Stimulated activated naive CD8-positive, alpha-beta T cell treated with anti-CD3 and anti-CD28 coated beads, Interleukin-15, amount 100 ng/mL, for 72 hours (primary cell): ENCODE results near the gene ZNF500.
"Not testable (repeated sequence)": the region's sequence is repeated elsewhere in the genome, so short reads cannot be mapped to it uniquely, and the experiment has no call there.

ENCODE experiments used
- ATAC-seq: fragments of 150-1000 bp; cut with Tn5 transposase; 2 replicates; pipeline ENCODE4 v1.10.0; 2021; ENCODE audit warnings: mild to moderate bottlenecking, moderate library complexity
- DNase-seq, 2 donors: peaks; one replicate each; pipeline ENCODE4 v3.0.0; 2021 to 2022
- H3K27ac Mint-ChIP-seq, 2 donors: one replicate each; pipeline ENCODE4 v1.8.0; 2022; ENCODE audit warnings: mild to moderate bottlenecking in 2 of 2, mixed read lengths in 2 of 2, moderate library complexity in 2 of 2
- H3K27me3 Mint-ChIP-seq: one replicate; pipeline ENCODE4 v1.8.0; 2022; ENCODE audit warnings: mixed read lengths
- H3K4me1 Mint-ChIP-seq: one replicate; pipeline ENCODE4 v1.8.0; 2022; ENCODE audit warnings: mild to moderate bottlenecking, mixed read lengths
- H3K4me3 Mint-ChIP-seq, 2 donors: one replicate each; pipeline ENCODE4 v1.8.0; 2022; ENCODE audit warnings: mild to moderate bottlenecking in 2 of 2, mixed read lengths in 2 of 2, moderate library complexity in 1 of 2
- H3K9me3 Mint-ChIP-seq, 2 donors: one replicate each; pipeline ENCODE4 v1.8.0; 2022; ENCODE audit warnings: mixed read lengths in 2 of 2

ZNF500 gene

DNA sequence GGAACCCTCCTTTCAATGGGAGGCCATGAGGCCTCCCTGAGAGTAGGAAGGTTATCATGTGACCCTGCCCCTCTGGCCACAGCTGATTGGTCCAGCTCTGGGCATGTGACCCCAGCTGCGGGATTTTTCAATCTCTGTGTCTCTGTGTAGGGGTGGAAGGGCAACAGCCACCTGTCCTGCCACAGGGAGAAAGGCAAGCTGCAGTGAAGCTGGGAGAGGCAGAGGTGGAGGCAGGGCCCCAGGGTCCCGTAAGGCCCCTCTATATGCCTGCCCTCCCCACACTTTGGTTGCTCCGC, 21.7 kb downstream of the ZNF500 start:
- no peak overlapping the region for H3K27ac Mint-ChIP-seq
- no peaks in the 10 kb centered on the region for H3K27me3 Mint-ChIP-seq
- no peak overlapping the region for H3K4me3 Mint-ChIP-seq
- DNase-seq (no peak), ATAC-seq (no peak)
- H3K9me3 Mint-ChIP-seq: no peaks in the 10 kb centered on the region
- peaks cover 41% of the 10 kb centered on the region for H3K4me1 Mint-ChIP-seq

DNA sequence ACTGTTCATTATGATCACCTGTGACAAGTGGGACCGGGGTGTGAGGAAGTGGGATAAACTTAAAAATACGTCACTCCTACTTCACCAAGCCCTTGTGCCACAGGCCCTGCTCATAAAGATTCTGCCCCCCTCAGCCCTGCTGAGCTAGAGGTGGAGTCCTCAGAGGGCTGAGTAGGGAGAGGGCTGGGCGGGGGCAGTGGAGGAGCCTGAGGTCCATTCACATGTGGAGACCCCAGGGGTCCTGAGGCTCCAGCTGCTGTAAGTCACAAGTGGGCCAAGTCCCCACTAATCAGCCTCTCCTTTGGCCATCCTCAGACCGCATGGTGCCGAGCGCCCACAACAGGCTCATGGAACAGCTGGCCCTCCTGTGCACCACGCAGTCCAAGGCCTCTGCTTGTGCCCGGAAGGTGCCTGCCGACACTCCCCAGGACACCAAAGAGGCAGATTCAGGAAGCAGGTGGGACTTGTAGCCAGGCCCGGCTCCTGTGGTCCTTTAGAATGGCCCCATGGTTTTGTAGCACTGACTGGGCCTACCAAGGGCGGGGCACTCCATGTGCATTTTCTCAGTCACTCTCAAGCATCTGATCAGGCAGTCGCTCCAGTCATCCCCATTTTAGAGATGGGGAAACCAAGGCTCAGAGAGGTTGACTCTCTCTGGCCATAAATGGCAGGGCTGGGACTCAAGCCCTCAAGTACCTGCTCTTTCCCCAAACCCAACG, 22.2 kb downstream of the ZNF500 start:
- no peak overlapping the region for H3K4me3 Mint-ChIP-seq
- no peaks in the 10 kb centered on the region for H3K9me3 Mint-ChIP-seq
- no peaks in the 10 kb centered on the region for H3K27me3 Mint-ChIP-seq
- DNase-seq (no peak), ATAC-seq (no peak)
- no peak overlapping the region for H3K27ac Mint-ChIP-seq
- peaks cover 41% of the 10 kb centered on the region for H3K4me1 Mint-ChIP-seq

GRCh38 chr16:4743226-4743878, 23.6 kb downstream of the ZNF500 start:
- Mint-ChIP-seq H3K27ac (peak overlapping the region in 1 of 2 donors; percentile 92), H3K9me3 (no peaks in the 10 kb centered on the region), H3K4me3 (peak overlapping the region; percentile 60 to 72), H3K27me3 (no peaks in the 10 kb centered on the region), H3K4me1 (peaks cover 29% of the 10 kb centered on the region)
- no peak for DNase-seq
- ATAC-seq: no peak

GRCh38 chr16:4738370-4738769, 28.6 kb downstream of the ZNF500 start:
- ATAC-seq, H3K4me3 Mint-ChIP-seq, H3K27ac Mint-ChIP-seq, H3K9me3 Mint-ChIP-seq, H3K27me3 Mint-ChIP-seq, DNase-seq: not testable (repeated sequence)
- peaks cover 15% of the 10 kb centered on the region for H3K4me1 Mint-ChIP-seq

DNA sequence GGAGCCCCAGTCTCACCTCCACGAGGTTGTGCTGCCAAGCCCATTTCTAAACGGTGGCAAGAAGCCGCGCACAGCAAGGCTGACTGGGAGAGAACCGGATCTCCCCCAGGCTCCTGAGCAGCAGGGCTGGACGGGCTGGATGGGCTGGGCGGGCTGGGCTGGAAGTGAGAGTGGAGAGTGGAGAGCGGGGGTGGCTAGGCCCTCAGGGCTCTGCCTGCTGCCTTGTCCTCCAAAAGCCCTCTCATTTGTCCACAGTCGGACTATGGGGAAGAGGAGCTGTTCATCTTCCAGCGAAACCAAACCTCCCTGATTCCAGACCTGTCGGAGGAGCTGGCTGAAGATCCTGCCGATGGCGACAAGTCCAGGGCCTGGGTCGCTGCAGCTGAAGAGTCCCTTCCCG, 29.4 kb downstream of the ZNF500 start:
- ATAC-seq (no peak), DNase-seq (no peak)
- peaks cover 14% of the 10 kb centered on the region for H3K4me1 Mint-ChIP-seq
- no peak overlapping the region for H3K27ac Mint-ChIP-seq
- no peak overlapping the region for H3K4me3 Mint-ChIP-seq
- H3K27me3 Mint-ChIP-seq: no peaks in the 10 kb centered on the region
- H3K9me3 Mint-ChIP-seq: no peaks in the 10 kb centered on the region

GRCh38 chr16:4736546-4736945, 30.4 kb downstream of the ZNF500 start:
- DNase-seq (no peak), ATAC-seq (no peak)
- H3K9me3 Mint-ChIP-seq: no peaks in the 10 kb centered on the region
- no peak overlapping the region for H3K4me3 Mint-ChIP-seq
- no peak overlapping the region for H3K27ac Mint-ChIP-seq
- peaks cover 21% of the 10 kb centered on the region for H3K4me1 Mint-ChIP-seq
- no peaks in the 10 kb centered on the region for H3K27me3 Mint-ChIP-seq

- H3K27me3 Mint-ChIP-seq: no peaks in the 10 kb centered on the region
- no peaks in the 10 kb centered on the region for H3K9me3 Mint-ChIP-seq
- peaks cover 21% of the 10 kb centered on the region for H3K4me1 Mint-ChIP-seq
- peak; percentile 90 for DNase-seq
- ATAC-seq: peak; percentile 89
- peak overlapping the region; percentile 83 to 95 for H3K4me3 Mint-ChIP-seq
- H3K27ac Mint-ChIP-seq: peak overlapping the region; percentile 78 to 97
Observed at GRCh38 chr16:4734730-4735535, 32.0 kb downstream of the ZNF500 start.

DNA sequence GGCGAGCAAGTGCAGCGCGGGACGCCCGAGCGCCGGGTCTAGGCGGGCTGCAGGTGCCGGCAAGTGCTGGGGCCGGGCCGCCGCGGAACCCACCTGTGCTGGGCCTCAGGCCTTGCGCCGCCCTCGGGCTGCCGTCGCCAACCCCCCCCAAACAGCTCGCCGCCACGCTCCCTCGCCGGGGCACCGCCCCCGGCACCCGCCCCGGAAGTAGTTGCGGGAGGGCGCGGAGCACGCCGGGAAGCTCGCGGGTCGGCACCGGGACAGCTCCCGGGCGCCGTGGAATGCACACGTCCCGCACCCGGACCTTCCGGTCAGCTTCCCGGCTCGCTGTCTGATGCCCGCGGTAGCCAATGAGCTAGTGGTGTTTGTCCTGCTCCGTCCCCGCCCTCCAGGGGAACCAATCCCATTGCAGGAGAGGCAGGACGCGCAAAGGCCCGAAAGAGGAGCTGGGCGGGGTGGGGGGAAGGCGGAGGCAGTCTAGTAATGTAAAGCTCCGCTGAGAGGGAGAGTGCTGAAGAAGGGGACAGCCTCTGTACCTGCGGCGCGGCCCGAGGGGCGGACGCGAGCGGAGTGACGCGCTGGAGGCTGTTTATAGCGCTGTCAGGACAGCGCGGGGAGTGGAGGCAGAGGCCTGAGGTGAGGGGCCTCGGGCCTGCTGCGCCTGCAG, 32.8 kb downstream of the ZNF500 start, which contains the start of the genes ANKS3 and DNAAF8:
Gene ANKS3 (minus strand): TSS at position 209 of the 667 bp plus-strand sequence. CDS start 4,122 bp downstream, outside the sequence.
Gene DNAAF8 (plus strand): TSS at position 475 of the 667 bp plus-strand sequence. CDS start 1,978 bp downstream, outside the sequence.
- peak within 1 kb of the TSS; percentile 78 to 97 for H3K27ac Mint-ChIP-seq
- no peaks in the 10 kb centered on the region for H3K27me3 Mint-ChIP-seq
- H3K4me3 Mint-ChIP-seq: peak within 1 kb of the TSS; percentile 83 to 95
- H3K9me3 Mint-ChIP-seq: no peaks in the 10 kb centered on the region
- peaks cover 21% of the 10 kb centered on the region for H3K4me1 Mint-ChIP-seq
- peak; percentile 76 to 77 for DNase-seq
- ATAC-seq: peak; percentile 86

DNA sequence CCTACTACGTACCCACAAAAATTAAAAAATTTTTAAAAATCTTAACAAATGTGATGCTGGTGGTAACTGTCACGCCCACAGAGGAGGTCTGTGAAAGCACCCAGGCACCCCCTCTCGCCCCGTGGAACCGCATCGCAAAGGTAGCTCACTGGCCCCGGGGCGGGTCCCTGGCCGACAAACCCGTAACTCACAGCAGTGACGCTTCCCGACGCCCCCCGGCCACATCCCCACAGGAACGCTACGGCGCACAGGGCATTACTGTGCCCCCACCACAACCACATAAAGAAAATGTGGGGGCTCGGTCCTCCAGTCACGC, 33.3 kb downstream of the ZNF500 start:
- Mint-ChIP-seq H3K9me3 (no peaks in the 10 kb centered on the region), H3K27ac (peak overlapping the region in 1 of 2 donors; percentile 97), H3K4me3 (peak overlapping the region; percentile 83 to 95), H3K27me3 (no peaks in the 10 kb centered on the region), H3K4me1 (peaks cover 21% of the 10 kb centered on the region)
- DNase-seq: no peak
- ATAC-seq: peak; percentile 24

DNA sequence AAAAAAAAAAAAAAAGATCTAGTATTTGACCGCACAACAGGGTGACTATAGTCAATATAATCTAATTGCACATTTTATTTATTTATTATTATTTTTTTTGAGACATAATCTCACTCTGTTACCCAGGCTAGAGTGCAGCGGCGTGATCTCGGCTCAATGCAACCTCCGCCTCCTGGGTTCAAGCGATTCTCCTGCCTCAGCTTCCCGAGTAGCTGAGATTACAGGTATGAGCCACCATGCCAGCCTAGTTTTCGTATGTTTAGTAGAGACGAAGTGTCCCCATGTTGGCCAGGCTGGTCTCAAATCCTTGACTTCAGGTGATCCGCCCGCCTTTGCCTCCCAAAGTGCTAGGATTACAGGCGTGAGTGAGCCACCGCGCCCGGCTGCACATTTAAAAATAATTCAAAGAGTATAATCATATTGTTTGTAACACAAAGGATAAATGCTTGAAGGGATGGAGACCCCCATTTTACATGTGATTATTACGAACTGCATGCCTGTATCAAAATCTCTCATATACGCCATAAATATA, 33.7 kb downstream of the ZNF500 start:
- Mint-ChIP-seq H3K27ac (peak overlapping the region; percentile 74 to 97), H3K27me3 (no peaks in the 10 kb centered on the region), H3K9me3 (no peaks in the 10 kb centered on the region), H3K4me1 (peaks cover 21% of the 10 kb centered on the region), H3K4me3 (peak overlapping the region; percentile 83 to 95)
- ATAC-seq (no peak), DNase-seq (no peak)

GRCh38 chr16:4729876-4730275, 37.1 kb downstream of the ZNF500 start:
- peaks cover 13% of the 10 kb centered on the region for H3K4me1 Mint-ChIP-seq
- DNase-seq: no peak
- H3K4me3 Mint-ChIP-seq: no peak overlapping the region
- no peaks in the 10 kb centered on the region for H3K9me3 Mint-ChIP-seq
- no peak overlapping the region for H3K27ac Mint-ChIP-seq
- ATAC-seq: no peak
- no peaks in the 10 kb centered on the region for H3K27me3 Mint-ChIP-seq

DNA sequence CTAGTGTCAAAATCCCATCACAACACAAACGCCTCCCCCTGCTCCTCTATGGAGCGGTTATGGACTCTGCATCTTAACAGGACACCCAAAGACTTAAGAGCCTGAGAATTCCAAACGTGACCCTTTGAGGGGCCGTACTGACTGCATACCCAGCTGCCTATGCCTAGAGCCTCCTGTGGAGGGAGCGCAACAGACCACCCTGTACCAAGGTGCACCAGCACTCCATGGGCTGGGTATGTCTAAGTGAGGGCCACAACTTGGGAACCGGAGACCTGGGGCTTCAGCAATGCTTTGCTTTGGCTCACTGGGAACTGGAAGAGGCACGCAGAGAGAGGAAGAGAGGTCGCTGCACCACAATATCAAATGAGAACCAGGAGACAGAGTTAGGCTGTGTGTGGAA, 38.3 kb downstream of the ZNF500 start:
- peak overlapping the region in 1 of 2 donors; percentile 17 for H3K27ac Mint-ChIP-seq
- DNase-seq: no peak

GRCh38 chr16:4726616-4727015, 40.3 kb downstream of the ZNF500 start:
- ATAC-seq (no peak), DNase-seq (no peak)
- Mint-ChIP-seq H3K4me3 (no peak overlapping the region), H3K27ac (peak overlapping the region in 1 of 2 donors; percentile 68), H3K27me3 (no peaks in the 10 kb centered on the region), H3K4me1 (no peaks in the 10 kb centered on the region), H3K9me3 (no peaks in the 10 kb centered on the region)

More for the DNA sequence above, 38.3 kb downstream of the ZNF500 start:
- no peak for ATAC-seq
- no peak overlapping the region for H3K4me3 Mint-ChIP-seq
- peaks cover 12% of the 10 kb centered on the region for H3K4me1 Mint-ChIP-seq
- no peaks in the 10 kb centered on the region for H3K9me3 Mint-ChIP-seq
- no peaks in the 10 kb centered on the region for H3K27me3 Mint-ChIP-seq

DNA sequence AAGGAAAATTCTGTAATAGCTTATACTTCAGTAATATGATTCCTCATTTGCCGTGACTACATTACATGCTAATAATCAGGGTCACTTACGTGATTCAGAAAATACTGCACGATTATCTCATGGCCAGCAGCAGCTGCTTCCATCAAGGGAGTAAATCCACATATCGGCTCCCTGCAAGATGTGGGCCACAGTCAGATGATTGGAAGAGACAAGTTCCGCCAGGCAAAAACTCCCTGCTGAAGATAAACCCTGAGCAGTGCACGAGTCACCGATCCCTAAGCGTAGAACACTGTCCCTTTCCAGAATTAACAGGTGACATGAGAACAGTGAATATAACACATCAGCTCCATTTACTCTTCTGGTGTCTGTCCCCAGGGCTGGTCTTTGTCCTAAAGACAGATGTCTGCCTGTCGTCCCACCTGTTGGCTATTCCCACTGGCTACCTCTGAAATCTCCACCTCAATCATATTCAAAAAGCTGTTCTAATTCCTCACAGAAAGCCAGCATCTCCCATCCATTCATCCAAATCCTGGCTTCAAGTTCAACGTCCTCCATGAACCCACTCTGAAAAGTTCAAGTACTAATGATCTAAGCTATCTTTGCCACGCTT, 42.2 kb downstream of the ZNF500 start:
- Mint-ChIP-seq H3K4me3 (no peak overlapping the region), H3K27me3 (no peaks in the 10 kb centered on the region), H3K4me1 (no peaks in the 10 kb centered on the region), H3K27ac (no peak overlapping the region), H3K9me3 (no peaks in the 10 kb centered on the region)
- ATAC-seq (no peak), DNase-seq (no peak)
